Keratinocyte (primary cell): Measurements from ENCODE around the gene PCDHGB6. TPM values are rescaled to one million over a fixed set of nuclear protein-coding genes. Genes with fewer than 3 reads are reported as not detected.
A peak's percentile ranks its signal among the peaks of the same experiment; 100 is the strongest.
"Not testable (repeated sequence)": the region's sequence is repeated elsewhere in the genome, so short reads cannot be mapped to it uniquely, and the experiment has no call there.

Experiments used
- DNase-seq: peaks from one replicate; pipeline ENCODE4 v3.0.0-alpha.2; 2011; ENCODE audit warnings: low read depth, missing footprints, low spot score
- FAIRE-seq: peaks from 2 replicates; lab custom pipeline; 2011; peaks lifted over from hg19 to GRCh38; lab: Jason Lieb, UNC
- H2AFZ ChIP-seq: 2 replicates; pipeline ENCODE4 v1.6.0; 2012; ENCODE audit warnings: low read length, control low read depth, inconsistent platforms; ENCODE audit not compliant: control insufficient read depth
- H3K27ac ChIP-seq: 2 replicates; pipeline ENCODE4 v1.5.1; 2011; ENCODE audit warnings: low read length; ENCODE audit not compliant: control insufficient read depth, insufficient read depth
- H3K27me3 ChIP-seq: 3 replicates; pipeline ENCODE4 v1.6.0; 2011; ENCODE audit warnings: low read length; ENCODE audit not compliant: control insufficient read depth, insufficient read depth; ENCODE audit errors: extremely low read depth
- H3K36me3 ChIP-seq, 2 experiments: 2 replicates in 1 of 2; 3 replicates in 1 of 2; pipeline ENCODE4 v1.5.1; 2011; ENCODE audit warnings: low read length in 2 of 2, mild to moderate bottlenecking in 1 of 2; ENCODE audit not compliant: control insufficient read depth in 2 of 2, insufficient read depth in 2 of 2; ENCODE audit errors: extremely low read depth in 1 of 2
- H3K4me1 ChIP-seq: 3 replicates; pipeline ENCODE4 v1.5.1; 2011; ENCODE audit warnings: low read length; ENCODE audit not compliant: control insufficient read depth, insufficient read depth; ENCODE audit errors: extremely low read depth
- H3K4me2 ChIP-seq: 3 replicates; pipeline ENCODE4 v1.6.0; 2011; ENCODE audit warnings: low read depth, low read length; ENCODE audit not compliant: control insufficient read depth, insufficient read depth; ENCODE audit errors: extremely low read depth
- H3K4me3 ChIP-seq, 3 experiments: fragments of 200-600 bp in 1 of 3; sonication (generic) in 1 of 3; 2 replicates in 2 of 3; 3 replicates in 1 of 3; pipeline ENCODE4 v1.5.1; 2011 to 2016; ENCODE audit warnings: low read length in 3 of 3, mild to moderate bottlenecking in 3 of 3, control low read depth in 2 of 3, inconsistent platforms in 1 of 3, low read depth in 1 of 3, mixed read lengths in 1 of 3, mixed run types in 1 of 3, moderate library complexity in 1 of 3; ENCODE audit not compliant: control insufficient read depth in 2 of 3, insufficient read depth in 2 of 3; ENCODE audit errors: extremely low read depth in 1 of 3
- H3K79me2 ChIP-seq: 2 replicates; pipeline ENCODE4 v1.6.0; 2012; ENCODE audit warnings: low read length; ENCODE audit not compliant: control insufficient read depth, insufficient read depth
- H3K9ac ChIP-seq: 3 replicates; pipeline ENCODE4 v1.6.0; 2011; ENCODE audit warnings: low read length; ENCODE audit not compliant: control insufficient read depth, insufficient read depth; ENCODE audit errors: extremely low read depth
- H3K9me1 ChIP-seq: 3 replicates; pipeline ENCODE4 v1.6.0; 2011; ENCODE audit warnings: low read length; ENCODE audit not compliant: control insufficient read depth, insufficient read depth; ENCODE audit errors: extremely low read depth
- H3K9me3 ChIP-seq: 2 replicates; pipeline ENCODE4 v1.5.1; 2012; ENCODE audit warnings: low read depth, low read length; ENCODE audit not compliant: control insufficient read depth
- H4K20me1 ChIP-seq: 3 replicates; pipeline ENCODE4 v1.6.0; 2011; ENCODE audit warnings: low read length; ENCODE audit not compliant: control insufficient read depth, insufficient read depth; ENCODE audit errors: extremely low read depth
- EZH2 ChIP-seq: IDR thresholded peaks from one replicate; pipeline ENCODE4 v1.6.1; 2012; ENCODE audit warnings: inconsistent platforms, mild to moderate bottlenecking, low read length, moderate library complexity
- dilution Hi-C: fragments of 300-500 bp; cut with MboI; formaldehyde crosslinking; loops from one replicate; pipeline ENCODE4 v1.7.0; 2020; ENCODE audit warnings: low sequenced_read_pairs; ENCODE audit not compliant: extremely low pct_ligation_motif_present
- polyA plus RNA-seq, 5 experiments: library from polyadenylated mRNA; depleted of rRNA in 3 of 5; stranded (reverse) in 3 of 5; stranded (forward) in 1 of 5; unstranded in 1 of 5; fragments of >200 nt; gene quantifications; 1 replicate in 1 of 5; 2 replicates in 3 of 5; 3 replicates in 1 of 5; pipeline versions ENCODE4 v1.2.1 to v1.2.3, GENCODE V29; 2011 to 2012; ENCODE audit warnings: missing spikeins in 2 of 5, low read depth in 1 of 5, low replicate concordance in 1 of 5
- TF ChIP-seq, protein P1 (sequence below), 3 experiments: IDR thresholded peaks in 1 of 3; conservative IDR thresholded peaks in 1 of 3; optimal IDR thresholded peaks in 1 of 3; 2 replicates in 2 of 3; 3 replicates in 1 of 3; pipeline versions ENCODE3 to v1.5.1; 2011; ENCODE audit warnings: low read length in 3 of 3, mild to moderate bottlenecking in 3 of 3, moderate library complexity in 2 of 3, control low read depth in 1 of 3, inconsistent platforms in 1 of 3; ENCODE audit not compliant: insufficient read depth in 2 of 3; ENCODE audit errors: extremely low read depth in 1 of 3

PCDHGB6 gene
- polyA plus RNA-seq, 1 donor (not counting 4 experiments of a cell fraction or from before 2014, with no cell fraction given): 0.30 TPM

DNA sequence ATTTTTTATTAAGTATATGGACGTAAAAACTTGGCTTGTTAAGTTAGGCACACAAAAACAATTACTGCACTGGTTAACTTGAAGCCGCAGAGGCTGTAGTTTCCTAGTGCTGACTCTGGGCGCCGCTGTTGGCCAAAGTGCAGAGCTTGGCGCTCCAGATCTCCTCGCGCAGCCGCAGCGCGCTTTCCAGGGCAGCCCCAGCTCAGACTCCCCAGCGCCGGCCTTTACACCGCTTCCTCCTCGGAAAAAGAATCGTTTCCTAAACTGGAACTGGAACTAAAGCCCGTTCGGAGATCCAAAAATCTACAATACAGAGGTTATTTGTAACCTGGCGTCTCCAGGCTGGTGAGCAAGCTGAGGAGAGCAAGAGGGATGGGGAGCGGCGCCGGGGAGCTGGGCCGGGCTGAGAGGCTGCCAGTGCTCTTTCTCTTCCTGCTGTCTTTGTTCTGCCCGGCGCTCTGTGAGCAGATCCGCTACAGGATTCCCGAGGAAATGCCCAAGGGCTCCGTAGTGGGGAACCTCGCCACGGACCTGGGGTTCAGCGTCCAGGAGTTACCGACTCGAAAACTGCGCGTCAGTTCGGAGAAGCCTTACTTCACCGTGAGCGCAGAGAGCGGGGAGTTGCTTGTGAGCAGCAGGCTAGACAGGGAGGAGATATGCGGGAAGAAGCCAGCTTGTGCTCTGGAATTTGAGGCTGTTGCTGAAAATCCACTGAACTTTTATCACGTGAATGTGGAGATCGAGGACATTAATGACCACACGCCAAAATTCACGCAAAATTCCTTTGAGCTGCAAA lies 9.9 kb upstream of the PCDHGB6 start, which contains the start of gene PCDHGB5:
PCDHGB5 (plus strand) TSS at position 192 of the 796 bp plus-strand sequence; CDS start at position 373, 181 bp downstream.
- dilution Hi-C loops, H3K36me3 ChIP-seq, DNase-seq, H3K9ac ChIP-seq, H3K4me1 ChIP-seq, H3K27me3 ChIP-seq, H3K79me2 ChIP-seq, H3K27ac ChIP-seq, H4K20me1 ChIP-seq, H3K9me1 ChIP-seq: not testable (repeated sequence)
- Histone ChIP-seq H3K9me3 (peaks cover 25% of the 10 kb centered on the region), H3K4me2 (peak within 1 kb of the TSS; percentile 54), H3K4me3 (peak within 1 kb of the TSS; percentile 34 to 51 (median 44)), H2AFZ (peak within 1 kb of the TSS; percentile 30)
- TF ChIP-seq, protein P1, sequence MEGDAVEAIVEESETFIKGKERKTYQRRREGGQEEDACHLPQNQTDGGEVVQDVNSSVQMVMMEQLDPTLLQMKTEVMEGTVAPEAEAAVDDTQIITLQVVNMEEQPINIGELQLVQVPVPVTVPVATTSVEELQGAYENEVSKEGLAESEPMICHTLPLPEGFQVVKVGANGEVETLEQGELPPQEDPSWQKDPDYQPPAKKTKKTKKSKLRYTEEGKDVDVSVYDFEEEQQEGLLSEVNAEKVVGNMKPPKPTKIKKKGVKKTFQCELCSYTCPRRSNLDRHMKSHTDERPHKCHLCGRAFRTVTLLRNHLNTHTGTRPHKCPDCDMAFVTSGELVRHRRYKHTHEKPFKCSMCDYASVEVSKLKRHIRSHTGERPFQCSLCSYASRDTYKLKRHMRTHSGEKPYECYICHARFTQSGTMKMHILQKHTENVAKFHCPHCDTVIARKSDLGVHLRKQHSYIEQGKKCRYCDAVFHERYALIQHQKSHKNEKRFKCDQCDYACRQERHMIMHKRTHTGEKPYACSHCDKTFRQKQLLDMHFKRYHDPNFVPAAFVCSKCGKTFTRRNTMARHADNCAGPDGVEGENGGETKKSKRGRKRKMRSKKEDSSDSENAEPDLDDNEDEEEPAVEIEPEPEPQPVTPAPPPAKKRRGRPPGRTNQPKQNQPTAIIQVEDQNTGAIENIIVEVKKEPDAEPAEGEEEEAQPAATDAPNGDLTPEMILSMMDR (optimal IDR thresholded peaks at IDR 0.05 in 1 of 3, IDR thresholded peaks at IDR 0.05 in 1 of 3, conservative IDR thresholded peaks at IDR 0.05 in 1 of 3; ENCODE audit: extremely low read depth in 1 of 3, insufficient read depth in 2 of 3, low read length in 3 of 3): peak in 2 of 3 experiments; percentile 57 to 74
- peak; percentile 26 for FAIRE-seq

DNA sequence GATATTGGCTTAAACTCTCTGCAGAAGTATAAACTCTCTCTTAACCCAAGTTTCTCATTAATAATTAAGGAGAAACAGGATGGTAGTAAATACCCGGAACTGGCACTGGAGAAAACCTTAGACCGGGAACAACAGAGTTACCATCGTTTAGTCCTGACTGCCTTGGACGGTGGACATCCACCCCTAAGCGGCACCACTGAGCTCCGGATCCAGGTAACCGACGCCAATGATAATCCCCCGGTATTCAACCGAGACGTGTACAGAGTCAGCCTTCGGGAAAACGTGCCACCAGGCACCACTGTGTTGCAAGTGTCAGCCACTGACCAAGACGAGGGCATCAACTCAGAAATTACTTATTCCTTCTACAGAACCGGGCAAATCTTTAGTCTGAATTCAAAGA lies 9.2 kb upstream of the PCDHGB6 start:
- Histone ChIP-seq H3K9me3 (peaks cover 27% of the 10 kb centered on the region), H3K27ac (no peak overlapping the region), H4K20me1 (no peaks in the 10 kb centered on the region), H3K4me3 (no peak overlapping the region), H2AFZ (no peak overlapping the region), H3K36me3 (no peaks in the 10 kb centered on the region), H3K9ac (no peak overlapping the region), H3K79me2 (no peaks in the 10 kb centered on the region), H3K4me2 (no peak overlapping the region), H3K9me1 (no peaks in the 10 kb centered on the region), H3K27me3 (peaks cover 10% of the 10 kb centered on the region), H3K4me1 (no peaks in the 10 kb centered on the region)
- FAIRE-seq (no peak), DNase-seq (no peak)
- dilution Hi-C loops: no loop called here
- no peak for TF ChIP-seq EZH2
- TF ChIP-seq, protein P1 (optimal IDR thresholded peaks at IDR 0.05 in 1 of 3, IDR thresholded peaks at IDR 0.05 in 1 of 3, conservative IDR thresholded peaks at IDR 0.05 in 1 of 3; ENCODE audit: extremely low read depth in 1 of 3, insufficient read depth in 2 of 3, low read length in 3 of 3): no peak
